Dendritic cell treated with granulocyte-macrophage colony-stimulating factor and Interleukin-4, amounts not matched to agents 40 ng/mL and 50 ng/mL, for 4 days (primary cell): ENCODE measurements around the gene PRDM11.

Experiments
- H3K27ac Mint-ChIP-seq: one replicate; pipeline ENCODE4 v1.8.0; 2022; ENCODE audit warnings: mild to moderate bottlenecking, mixed read lengths
- H3K27me3 Mint-ChIP-seq: one replicate; pipeline ENCODE4 v1.8.0; 2022; ENCODE audit warnings: mild to moderate bottlenecking, mixed read lengths
- H3K36me3 Mint-ChIP-seq: one replicate; pipeline ENCODE4 v1.8.0; 2022; ENCODE audit warnings: low read depth, mixed read lengths
- H3K4me1 Mint-ChIP-seq: one replicate; pipeline ENCODE4 v1.8.0; 2022; ENCODE audit warnings: low read depth, mixed read lengths
- H3K4me3 Mint-ChIP-seq: one replicate; pipeline ENCODE4 v1.8.0; 2022; ENCODE audit warnings: mild to moderate bottlenecking, moderate library complexity, mixed read lengths
- H3K9me3 Mint-ChIP-seq: one replicate; pipeline ENCODE4 v1.8.0; 2022; ENCODE audit warnings: mixed read lengths
- intact Hi-C: fragments of 100-400 bp; cut with micrococcal nuclease; formaldehyde crosslinking; loops from one replicate; pipeline ENCODE4 v1.15.0; 2022

The PRDM11 gene

DNA sequence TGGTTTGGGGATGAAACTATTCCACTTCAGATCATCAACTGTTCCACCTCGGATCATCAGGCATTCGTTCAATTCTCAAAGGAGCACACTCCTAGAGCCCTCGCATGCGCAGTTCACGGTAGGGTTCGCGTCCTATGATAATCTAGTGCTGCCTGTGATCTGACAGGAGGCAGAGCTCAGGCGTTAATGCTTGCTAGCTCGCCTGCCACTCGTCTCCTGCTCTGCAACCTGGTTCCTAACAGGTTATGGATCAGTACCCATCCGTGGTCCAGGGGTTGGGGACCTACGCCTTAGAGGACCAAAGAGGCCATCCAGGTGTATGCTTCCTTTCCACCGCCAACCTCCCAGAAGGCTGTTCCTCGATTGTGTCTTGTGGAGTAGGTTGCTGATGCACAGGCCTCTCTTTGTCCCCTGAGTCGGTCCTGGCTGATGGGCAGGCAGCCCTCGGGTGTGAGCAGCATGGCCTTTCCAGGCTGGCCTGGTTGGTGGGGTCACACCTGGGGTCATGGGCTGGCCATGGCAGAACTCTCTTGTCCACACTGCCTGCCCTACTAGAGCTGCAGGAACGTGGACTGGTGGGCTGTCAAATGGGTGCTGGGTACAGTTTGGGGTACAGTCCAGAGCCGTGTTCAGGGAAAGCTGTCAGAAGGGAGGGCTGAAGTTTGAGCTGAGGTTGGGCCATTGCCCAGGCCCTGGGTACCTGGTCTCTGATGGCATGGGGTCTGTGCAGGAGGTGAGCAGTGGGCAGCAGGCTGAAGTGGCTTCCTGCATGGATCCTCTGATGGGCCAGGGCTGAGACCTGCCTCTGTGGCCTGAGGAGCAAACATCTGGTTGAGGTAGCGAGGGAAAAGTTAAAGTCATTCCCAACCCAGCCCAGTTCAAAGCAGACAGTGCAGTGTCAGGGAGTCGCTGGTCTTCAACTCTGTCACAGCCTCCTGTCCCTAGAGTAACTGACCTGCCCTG is 11.1 kb downstream of the PRDM11 start:
- Mint-ChIP-seq H3K4me3 (no peak overlapping the region), H3K27me3 (no peaks in the 10 kb centered on the region), H3K9me3 (no peaks in the 10 kb centered on the region), H3K36me3 (no peaks in the 10 kb centered on the region), H3K27ac (no peak overlapping the region), H3K4me1 (peaks cover 12% of the 10 kb centered on the region)
- intact Hi-C loops = no loop called here

DNA sequence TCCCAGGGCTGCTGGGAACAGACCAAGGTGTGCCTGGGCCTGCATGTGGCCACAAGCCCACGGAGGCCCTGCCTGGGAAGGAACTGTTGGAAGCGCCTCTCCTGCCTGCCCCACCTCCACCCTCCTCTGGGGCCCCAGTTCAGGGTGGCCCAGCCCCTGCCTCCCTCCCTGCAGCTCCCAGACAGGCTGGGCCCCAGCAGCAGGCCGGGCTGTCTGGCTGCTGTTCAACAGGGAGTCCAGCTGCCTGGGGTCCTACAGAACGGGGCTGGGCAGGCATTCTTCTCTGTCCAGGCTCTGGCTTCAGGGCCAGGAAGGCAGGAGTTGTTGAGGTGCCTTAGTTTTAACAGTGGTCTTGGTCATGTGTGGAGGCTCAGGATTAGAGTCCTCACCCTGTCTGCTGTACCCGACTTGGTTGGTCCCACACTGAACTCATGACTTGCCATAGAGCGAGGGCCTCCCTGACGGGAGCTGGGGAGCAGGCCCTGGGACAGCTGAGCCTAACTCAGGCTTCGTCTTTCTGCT is 11.8 kb downstream of the PRDM11 start:
- peaks cover 6% of the 10 kb centered on the region for H3K4me1 Mint-ChIP-seq
- no peaks in the 10 kb centered on the region for H3K36me3 Mint-ChIP-seq
- H3K9me3 Mint-ChIP-seq = no peaks in the 10 kb centered on the region
- H3K27me3 Mint-ChIP-seq = no peaks in the 10 kb centered on the region
- intact Hi-C loops = no loop called here
- H3K27ac Mint-ChIP-seq = no peak overlapping the region
- H3K4me3 Mint-ChIP-seq = no peak overlapping the region

DNA sequence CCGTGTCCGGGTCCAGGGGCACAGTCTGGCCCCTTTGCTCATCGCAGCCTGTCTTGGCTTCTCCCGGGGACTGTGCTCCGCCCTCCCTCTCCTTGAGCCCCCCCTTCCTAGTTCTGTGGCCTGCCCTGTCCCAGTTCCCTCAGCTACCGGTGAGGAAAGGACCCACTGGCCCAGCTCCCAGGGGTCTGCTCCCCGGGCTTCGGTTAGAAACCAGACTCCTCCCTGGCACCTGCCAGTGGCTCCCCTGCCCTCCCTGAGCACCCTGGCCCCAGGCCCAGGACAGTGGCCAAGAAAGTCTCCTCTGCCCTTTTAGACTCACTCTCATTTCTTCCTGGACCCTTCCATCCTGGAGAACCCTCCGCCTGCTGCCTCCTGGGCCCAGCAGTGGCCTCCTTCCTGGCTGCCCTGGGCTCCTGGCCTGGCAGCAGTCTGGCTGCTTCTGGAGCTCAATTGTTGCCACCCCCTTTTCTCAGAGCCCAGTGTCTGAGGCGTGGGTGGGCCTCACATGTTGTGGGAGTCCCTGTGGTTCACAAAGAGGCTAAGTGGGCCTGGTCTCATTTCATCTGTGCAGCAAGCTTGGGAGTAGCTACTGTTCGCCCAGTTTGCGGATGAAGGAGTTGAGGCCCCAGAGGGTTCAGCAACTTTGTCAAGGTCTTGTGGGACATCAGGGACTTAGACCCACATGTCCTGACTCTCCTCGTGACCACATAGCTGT is 12.6 kb downstream of the PRDM11 start:
- peaks cover 6% of the 10 kb centered on the region for H3K4me1 Mint-ChIP-seq
- no peaks in the 10 kb centered on the region for H3K36me3 Mint-ChIP-seq
- no peaks in the 10 kb centered on the region for H3K9me3 Mint-ChIP-seq
- intact Hi-C loops = no loop called here
- H3K4me3 Mint-ChIP-seq = no peak overlapping the region
- H3K27ac Mint-ChIP-seq = no peak overlapping the region
- H3K27me3 Mint-ChIP-seq = no peaks in the 10 kb centered on the region

DNA sequence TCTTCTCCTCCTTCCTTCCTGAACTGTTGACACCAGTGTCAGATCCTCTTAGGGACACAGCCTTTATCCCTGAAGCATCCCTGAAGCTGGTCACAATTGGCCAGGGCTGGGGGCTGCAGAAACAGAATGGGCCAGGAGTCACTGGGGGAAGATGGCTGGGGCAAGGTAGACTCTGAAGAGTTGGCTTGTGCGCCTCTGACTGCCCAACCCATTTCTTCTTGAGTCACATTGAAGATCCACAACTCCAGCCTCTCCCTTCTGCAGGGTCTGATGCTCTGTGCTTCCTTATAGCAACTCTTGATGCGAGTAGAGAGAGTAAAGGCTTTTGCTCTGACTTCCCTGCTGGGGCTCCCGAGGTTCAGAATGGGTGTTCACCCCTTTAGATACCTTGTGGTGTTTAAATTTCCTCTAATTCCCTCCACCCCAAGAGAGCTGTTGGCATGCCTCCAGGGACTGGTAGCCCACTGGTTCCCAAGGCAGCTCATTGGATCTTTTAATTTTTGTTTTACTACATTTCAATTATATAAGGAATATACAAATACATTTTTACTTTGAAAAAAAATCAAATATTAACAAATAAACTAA is 13.4 kb downstream of the PRDM11 start:
- no peaks in the 10 kb centered on the region for H3K9me3 Mint-ChIP-seq
- no peak overlapping the region for H3K4me3 Mint-ChIP-seq
- intact Hi-C loops = no loop called here
- no peaks in the 10 kb centered on the region for H3K36me3 Mint-ChIP-seq
- no peak overlapping the region for H3K27ac Mint-ChIP-seq
- H3K27me3 Mint-ChIP-seq = no peaks in the 10 kb centered on the region
- peaks cover 6% of the 10 kb centered on the region for H3K4me1 Mint-ChIP-seq

DNA sequence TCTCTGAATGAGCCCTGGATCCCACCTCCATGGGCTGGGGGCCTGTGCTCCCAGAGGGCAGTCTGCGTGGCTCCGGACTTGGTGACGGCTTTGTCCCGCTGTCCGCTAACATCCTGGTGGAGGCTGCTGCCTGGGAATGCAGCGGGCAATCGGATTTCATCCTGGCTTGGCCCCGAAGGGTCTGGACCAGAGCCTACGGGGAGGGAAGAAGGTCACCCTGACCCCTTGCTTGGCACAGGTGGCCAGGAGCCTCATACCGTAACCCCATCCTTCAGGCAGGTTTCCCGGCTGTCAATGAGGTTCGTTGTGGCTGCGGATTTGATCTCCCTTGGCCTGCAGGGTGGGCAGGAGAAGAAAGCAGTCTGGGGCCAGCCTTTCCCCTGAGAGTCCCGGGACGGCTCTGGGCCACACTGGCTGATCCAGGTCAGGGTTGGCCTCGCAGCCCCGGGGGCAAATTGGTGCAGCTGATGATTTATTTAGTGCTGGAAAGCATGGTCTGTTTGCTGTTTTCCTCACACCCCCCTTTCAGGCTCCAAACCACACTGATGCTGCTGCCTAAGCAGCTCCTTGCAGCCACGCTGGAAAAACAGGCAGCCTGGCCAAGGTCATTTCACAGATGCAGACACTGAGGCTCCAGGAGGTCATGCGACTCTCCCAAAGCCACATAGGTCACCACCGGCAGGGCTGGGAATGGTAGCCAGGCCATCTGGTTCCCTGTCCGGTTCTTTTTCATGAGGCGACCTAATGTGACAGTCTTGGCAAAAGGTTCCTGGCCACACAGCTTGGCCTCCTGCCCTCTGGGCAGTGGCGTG is 15.0 kb downstream of the PRDM11 start:
- intact Hi-C loops = no loop called here
- H3K4me1 Mint-ChIP-seq = peaks cover 6% of the 10 kb centered on the region
- H3K36me3 Mint-ChIP-seq = no peaks in the 10 kb centered on the region
- H3K27me3 Mint-ChIP-seq = no peaks in the 10 kb centered on the region
- H3K27ac Mint-ChIP-seq = no peak overlapping the region
- no peaks in the 10 kb centered on the region for H3K9me3 Mint-ChIP-seq
- H3K4me3 Mint-ChIP-seq = no peak overlapping the region

DNA sequence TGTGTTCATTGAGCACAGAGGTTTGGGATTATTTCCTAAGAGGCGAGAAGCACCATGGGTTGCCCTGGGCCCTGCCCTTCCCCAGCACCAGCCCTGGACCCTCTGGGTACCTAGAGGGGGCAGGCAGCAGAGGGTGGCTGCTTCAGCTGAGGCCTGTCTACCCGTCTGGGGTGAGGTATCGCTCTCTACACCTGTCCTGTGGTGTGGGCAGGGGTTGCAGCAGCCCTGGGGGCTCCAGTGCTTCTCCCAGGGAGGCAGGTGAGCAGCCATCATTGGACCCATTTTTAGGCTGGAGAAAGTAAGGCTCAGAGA is 15.6 kb downstream of the PRDM11 start:
- Mint-ChIP-seq H3K9me3 (no peaks in the 10 kb centered on the region), H3K36me3 (no peaks in the 10 kb centered on the region), H3K4me1 (peaks cover 6% of the 10 kb centered on the region), H3K27ac (no peak overlapping the region), H3K4me3 (no peak overlapping the region), H3K27me3 (no peaks in the 10 kb centered on the region)
- intact Hi-C loops = no loop called here

DNA sequence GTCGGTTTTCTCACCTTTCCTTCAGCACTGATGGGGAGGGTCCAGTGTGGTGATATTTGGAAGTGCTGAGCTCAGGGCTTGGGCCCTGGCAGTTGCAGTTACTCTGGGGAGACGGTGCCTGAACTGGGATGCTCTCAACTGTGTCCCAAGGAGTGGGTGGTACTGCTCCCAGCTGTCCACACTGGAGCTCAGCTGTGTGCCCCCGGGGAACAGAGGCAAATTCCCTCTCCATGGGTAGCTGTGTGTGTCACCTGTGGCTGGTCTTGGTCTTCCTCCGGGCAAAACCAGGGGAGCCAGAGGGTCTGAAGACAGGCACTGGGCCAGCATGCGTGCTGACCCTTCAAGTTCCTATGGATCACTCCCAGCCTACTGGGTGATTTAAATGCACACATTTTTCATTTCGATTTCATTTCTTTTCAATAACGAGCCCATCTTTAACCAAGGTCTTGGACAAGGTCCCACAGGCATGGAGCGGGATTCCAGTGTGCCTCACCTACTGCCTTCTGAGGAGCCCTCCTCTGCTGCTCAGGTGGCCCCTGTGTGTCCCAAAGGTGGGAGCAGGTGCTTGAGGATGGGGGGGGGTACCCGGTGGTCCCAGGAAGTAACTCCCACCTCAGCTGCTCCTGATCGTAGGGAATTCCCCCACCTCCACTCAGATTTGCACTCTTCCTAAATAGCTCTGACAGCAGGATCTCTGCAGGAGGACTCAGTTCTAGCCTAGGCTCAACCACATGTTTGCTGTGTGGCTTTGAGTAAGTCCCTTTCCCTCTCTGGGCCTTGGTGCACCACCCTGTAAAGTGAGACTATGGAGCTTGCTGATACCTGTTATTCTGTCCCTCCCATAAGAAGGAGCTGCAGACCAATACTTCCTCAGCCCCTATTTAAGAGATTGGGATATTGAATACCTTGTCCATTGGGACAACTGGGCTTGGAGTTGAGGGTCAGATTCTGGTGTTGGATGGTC is 16.8 kb downstream of the PRDM11 start:
- no peaks in the 10 kb centered on the region for H3K27me3 Mint-ChIP-seq
- H3K4me1 Mint-ChIP-seq = peaks cover 6% of the 10 kb centered on the region
- no peaks in the 10 kb centered on the region for H3K36me3 Mint-ChIP-seq
- H3K4me3 Mint-ChIP-seq = no peak overlapping the region
- intact Hi-C loops = no loop called here
- no peak overlapping the region for H3K27ac Mint-ChIP-seq
- no peaks in the 10 kb centered on the region for H3K9me3 Mint-ChIP-seq

DNA sequence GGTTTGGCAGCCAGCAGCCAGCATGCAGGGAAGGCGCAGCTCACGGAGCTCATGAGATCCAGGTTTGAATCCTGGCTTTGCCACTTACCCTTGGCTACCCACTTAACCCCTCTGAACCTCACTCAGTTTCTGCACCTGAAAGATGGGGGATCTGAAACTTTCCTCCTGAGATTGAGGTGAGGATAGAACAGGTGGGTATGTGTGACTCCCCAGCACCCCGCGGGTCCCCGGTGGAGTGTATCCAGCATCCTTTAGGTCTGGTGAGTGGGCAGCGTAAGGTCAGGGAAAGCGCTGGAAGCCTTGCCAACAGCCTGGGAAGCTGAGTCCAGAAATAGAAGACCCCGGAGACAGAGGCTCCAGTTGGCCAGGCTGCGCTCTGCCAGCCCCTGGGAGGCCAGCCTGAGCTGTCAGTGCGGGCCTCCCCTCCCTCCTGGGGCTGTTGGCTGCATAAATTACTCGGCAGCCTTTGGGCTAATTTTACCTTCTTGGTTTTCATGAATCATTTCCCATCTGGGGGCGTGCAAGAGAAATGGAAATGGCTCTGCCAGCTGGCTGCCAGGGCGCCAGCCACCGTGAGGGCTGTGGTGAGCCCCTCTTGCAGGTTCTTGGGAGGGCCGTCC is 17.6 kb downstream of the PRDM11 start:
- peaks cover 3% of the 10 kb centered on the region for H3K4me1 Mint-ChIP-seq
- H3K27ac Mint-ChIP-seq = no peak overlapping the region
- no peaks in the 10 kb centered on the region for H3K36me3 Mint-ChIP-seq
- intact Hi-C loops = no loop called here
- no peak overlapping the region for H3K4me3 Mint-ChIP-seq
- H3K27me3 Mint-ChIP-seq = no peaks in the 10 kb centered on the region
- no peaks in the 10 kb centered on the region for H3K9me3 Mint-ChIP-seq

DNA sequence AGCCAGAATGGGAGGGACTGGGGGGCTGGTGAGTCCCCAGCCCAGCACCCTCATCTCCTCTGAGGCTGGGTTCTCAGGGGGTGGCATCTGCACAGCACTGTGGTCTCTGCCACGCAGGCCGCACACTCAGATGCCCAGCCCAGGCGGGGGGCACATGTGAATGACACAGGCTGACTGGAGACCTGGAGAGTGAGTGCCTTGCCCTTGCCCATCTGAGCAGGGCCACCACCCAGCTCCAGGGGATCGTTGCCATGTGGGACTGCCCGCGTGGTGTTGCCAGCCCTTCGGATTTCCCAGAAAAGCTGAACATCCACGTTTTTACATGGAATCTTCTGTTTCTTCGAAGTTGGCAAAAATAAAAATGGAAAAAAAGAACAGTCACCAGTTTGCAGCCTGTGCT is 18.9 kb downstream of the PRDM11 start:
- Mint-ChIP-seq H3K27ac (no peak overlapping the region), H3K27me3 (no peaks in the 10 kb centered on the region), H3K4me3 (no peak overlapping the region), H3K4me1 (peaks cover 2% of the 10 kb centered on the region), H3K36me3 (no peaks in the 10 kb centered on the region), H3K9me3 (no peaks in the 10 kb centered on the region)
- intact Hi-C loops = no loop called here

DNA sequence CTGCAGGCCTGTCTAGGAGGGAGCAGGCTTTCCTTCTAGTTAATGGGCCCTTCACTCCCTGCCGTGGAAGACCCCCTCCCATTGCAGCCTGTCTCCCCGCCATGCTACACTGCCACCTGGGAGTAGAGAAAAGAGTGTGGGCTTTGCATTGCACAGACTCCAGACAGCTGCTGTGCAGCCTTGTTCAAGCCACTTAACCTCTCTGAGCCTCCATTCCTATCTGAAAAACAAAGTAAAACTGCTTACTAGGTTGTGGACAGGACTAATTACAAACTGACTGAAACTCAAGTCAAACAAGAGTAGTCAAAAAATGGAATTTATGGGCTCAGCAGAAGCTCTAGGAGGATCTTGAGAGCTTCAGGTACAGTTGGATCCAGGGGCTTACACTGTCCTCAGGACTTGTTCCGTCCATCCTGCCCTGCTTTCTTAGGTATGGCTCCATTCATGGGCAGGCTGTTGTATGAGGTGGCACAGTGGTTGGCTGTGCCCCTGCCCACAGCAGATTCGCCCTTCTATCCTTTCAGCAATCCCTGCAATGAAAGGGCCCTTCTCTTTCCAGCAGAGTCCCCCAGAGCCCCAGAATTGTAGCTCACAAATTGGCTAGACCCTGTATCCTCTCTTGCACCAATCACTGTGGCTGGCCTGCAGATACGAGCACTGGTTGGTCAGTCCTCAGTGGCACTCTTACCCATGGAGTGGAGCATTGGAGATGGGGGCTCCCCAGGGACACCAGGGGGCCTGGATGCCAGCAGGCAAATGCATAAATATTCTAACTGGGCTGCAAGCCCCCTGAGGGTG is 19.6 kb downstream of the PRDM11 start:
- no peak overlapping the region for H3K4me3 Mint-ChIP-seq
- no peak overlapping the region for H3K27ac Mint-ChIP-seq
- H3K9me3 Mint-ChIP-seq = no peaks in the 10 kb centered on the region
- peaks cover 6% of the 10 kb centered on the region for H3K4me1 Mint-ChIP-seq
- no peaks in the 10 kb centered on the region for H3K27me3 Mint-ChIP-seq
- H3K36me3 Mint-ChIP-seq = no peaks in the 10 kb centered on the region
- intact Hi-C loops = no loop called here

DNA sequence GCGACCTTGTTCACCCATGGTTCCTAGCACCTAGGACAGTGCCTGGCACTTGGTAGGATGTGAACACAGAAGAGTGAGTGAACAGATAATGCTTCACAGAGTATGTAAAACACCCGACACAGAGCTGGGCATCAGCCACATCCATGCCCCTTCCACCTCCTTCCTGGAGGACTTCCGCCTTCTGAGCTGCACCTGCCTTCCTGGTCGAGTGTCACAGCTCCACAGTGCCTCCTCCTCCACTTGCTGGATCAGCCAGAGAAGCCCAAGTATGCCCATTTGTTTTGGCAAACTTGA is 20.1 kb downstream of the PRDM11 start:
- Mint-ChIP-seq H3K27ac (no peak overlapping the region), H3K27me3 (no peaks in the 10 kb centered on the region), H3K9me3 (no peaks in the 10 kb centered on the region), H3K4me1 (peaks cover 6% of the 10 kb centered on the region), H3K4me3 (no peak overlapping the region), H3K36me3 (no peaks in the 10 kb centered on the region)
- intact Hi-C loops = no loop called here

DNA sequence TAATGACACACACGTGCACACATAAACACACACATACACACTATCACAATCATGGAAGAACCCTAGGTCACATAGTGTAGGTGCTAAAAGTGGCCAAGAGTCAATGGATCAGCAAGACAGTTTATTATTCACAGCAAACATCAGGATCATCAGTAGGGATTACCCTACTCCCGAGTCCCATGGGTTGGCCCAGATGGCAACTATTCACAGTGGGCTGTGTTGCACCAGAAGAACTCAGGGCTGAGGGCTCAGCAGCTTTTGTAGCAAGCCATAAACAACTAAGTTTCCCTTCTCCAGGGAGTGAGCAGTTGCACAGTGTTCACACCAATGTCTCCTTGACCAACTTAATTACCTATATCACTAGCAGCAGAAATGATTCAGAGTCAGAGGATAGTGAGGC is 20.8 kb downstream of the PRDM11 start:
- Mint-ChIP-seq H3K4me1 (peaks cover 6% of the 10 kb centered on the region), H3K27ac (no peak overlapping the region), H3K9me3 (no peaks in the 10 kb centered on the region), H3K27me3 (no peaks in the 10 kb centered on the region), H3K4me3 (no peak overlapping the region), H3K36me3 (no peaks in the 10 kb centered on the region)
- intact Hi-C loops = no loop called here
